Neural cell (in vitro differentiated cells): Measurements from ENCODE around the gene PANX1. TPM values are rescaled to one million over a fixed set of nuclear protein-coding genes. Genes with fewer than 3 reads are reported as not detected.

ENCODE experiments used
- H2AFZ ChIP-seq: fragments of 200-600, 300-800 bp; sonication (generic), shearing (Covaris generic); 2 replicates; pipeline ENCODE4 v1.6.0; 2014; ENCODE audit warnings: low read depth, mild to moderate bottlenecking, antibody characterized with exemption, low read length, moderate library complexity
- H3F3A ChIP-seq: fragments of 200-600 bp; shearing (Covaris generic); 2 replicates; pipeline ENCODE4 v1.6.1; 2016; ENCODE audit warnings: mild to moderate bottlenecking, moderate library complexity, mixed read lengths, antibody characterized with exemption, low read length; ENCODE audit not compliant: insufficient read depth, poor library complexity, severe bottlenecking
- H3K27ac ChIP-seq: fragments of 200-600, 300-800 bp; sonication (generic), shearing (Covaris generic); 2 replicates; pipeline ENCODE4 v1.5.1; 2014; ENCODE audit warnings: mild to moderate bottlenecking, low read length, moderate library complexity
- H3K27me3 ChIP-seq: fragments of 300-800, 200-600 bp; sonication (generic), shearing (Covaris generic); 2 replicates; pipeline ENCODE4 v1.6.0; 2014; ENCODE audit warnings: mild to moderate bottlenecking, low read depth, low read length, moderate library complexity; ENCODE audit not compliant: insufficient read depth
- H3K36me3 ChIP-seq: fragments of 300-800, 200-600 bp; sonication (generic), shearing (Covaris generic); 2 replicates; pipeline ENCODE4 v1.5.1; 2014; ENCODE audit warnings: mild to moderate bottlenecking, antibody characterized with exemption, low read length, moderate library complexity; ENCODE audit not compliant: insufficient read depth
- H3K4me2 ChIP-seq: fragments of 300-800, 200-600 bp; sonication (generic), shearing (Covaris generic); 2 replicates; pipeline ENCODE4 v1.6.0; 2014; ENCODE audit warnings: mild to moderate bottlenecking, low read length
- H3K4me3 ChIP-seq: fragments of 300-800, 200-600 bp; sonication (generic), shearing (Covaris generic); 2 replicates; pipeline ENCODE4 v1.5.1; 2014; ENCODE audit warnings: mild to moderate bottlenecking, low read length, moderate library complexity
- H3K79me2 ChIP-seq: fragments of 200-600 bp; shearing (Covaris generic); replicated peaks from 2 replicates; pipeline ENCODE4 v1.6.0; 2014; ENCODE audit warnings: mild to moderate bottlenecking, low read length, moderate library complexity; ENCODE audit not compliant: insufficient read depth
- H3K9ac ChIP-seq: fragments of 300-800, 200-600 bp; sonication (generic), shearing (Covaris generic); 2 replicates; pipeline ENCODE4 v1.6.1; 2016; ENCODE audit warnings: mild to moderate bottlenecking, low read length, mixed read lengths
- H3K9me2 ChIP-seq: fragments of 200-600 bp; shearing (Covaris generic); 2 replicates; pipeline ENCODE4 v1.6.1; 2016; ENCODE audit warnings: mild to moderate bottlenecking, low read length, mixed read lengths; ENCODE audit not compliant: insufficient read depth
- H3K9me3 ChIP-seq: fragments of 200-600, 300-800 bp; sonication (generic), shearing (Covaris generic); 2 replicates; pipeline ENCODE4 v1.6.1; 2016; ENCODE audit warnings: mild to moderate bottlenecking, mixed run types, low read length, moderate library complexity, mixed read lengths
- H4K20me1 ChIP-seq: fragments of 200-600 bp; shearing (Covaris generic); 2 replicates; pipeline ENCODE4 v1.6.1; 2016; ENCODE audit warnings: mild to moderate bottlenecking, mixed run types; ENCODE audit not compliant: insufficient read depth
- EP300 ChIP-seq: fragments of 450-650 bp; conservative IDR thresholded peaks from 2 replicates; pipeline ENCODE4 v1.6.1; 2014; ENCODE audit warnings: antibody characterized with exemption, mild to moderate bottlenecking, moderate library complexity; ENCODE audit not compliant: poor library complexity, severe bottlenecking
- EZH2 ChIP-seq: fragments of 200-600, 300-800 bp; shearing (Covaris generic), sonication (generic); IDR thresholded peaks from 2 replicates; pipeline ENCODE4 v1.6.1; 2014; ENCODE audit warnings: antibody characterized with exemption, low read length, borderline replicate concordance, mild to moderate bottlenecking; ENCODE audit not compliant: insufficient read depth, poor library complexity, severe bottlenecking
- MXI1 ChIP-seq: fragments of 450-650 bp; conservative IDR thresholded peaks from 2 replicates; pipeline ENCODE4 v1.6.1; 2014; ENCODE audit warnings: antibody characterized with exemption, mild to moderate bottlenecking; ENCODE audit not compliant: poor library complexity, severe bottlenecking
- POLR2AphosphoS5 ChIP-seq: IDR thresholded peaks from 2 replicates; pipeline ENCODE4 v1.6.1; 2012
- RAD21 ChIP-seq: fragments of 450-650 bp; conservative IDR thresholded peaks from 2 replicates; pipeline ENCODE4 v1.6.1; 2014; ENCODE audit warnings: antibody characterized with exemption, mild to moderate bottlenecking, moderate library complexity
- SMC3 ChIP-seq: fragments of 450-650 bp; conservative IDR thresholded peaks from 2 replicates; pipeline ENCODE4 v1.6.1; 2014; ENCODE audit warnings: antibody characterized with exemption, mild to moderate bottlenecking, moderate library complexity; ENCODE audit not compliant: poor library complexity
- TAF1 ChIP-seq: IDR thresholded peaks from 2 replicates; pipeline ENCODE4 v1.6.1; 2012; ENCODE audit warnings: low read depth
- polyA plus RNA-seq: library from polyadenylated mRNA; depleted of rRNA; stranded (reverse); fragments of >200 nt; gene quantifications from 2 replicates; pipeline ENCODE4 v1.2.3, GENCODE V29; 2014
- TF ChIP-seq, protein P1 (sequence below): IDR thresholded peaks from 2 replicates; pipeline ENCODE4 v1.6.1; 2012; ENCODE audit warnings: borderline replicate concordance
- TF ChIP-seq, protein P2 (sequence below): fragments of 450-650 bp; IDR thresholded peaks from 2 replicates; pipeline ENCODE4 v1.5.1; 2014; ENCODE audit warnings: antibody characterized with exemption, mild to moderate bottlenecking, moderate library complexity; ENCODE audit not compliant: poor library complexity, severe bottlenecking

Gene PANX1
- polyA plus RNA-seq, 1 donor from 2014 or later, result 48.0 TPM

DNA sequence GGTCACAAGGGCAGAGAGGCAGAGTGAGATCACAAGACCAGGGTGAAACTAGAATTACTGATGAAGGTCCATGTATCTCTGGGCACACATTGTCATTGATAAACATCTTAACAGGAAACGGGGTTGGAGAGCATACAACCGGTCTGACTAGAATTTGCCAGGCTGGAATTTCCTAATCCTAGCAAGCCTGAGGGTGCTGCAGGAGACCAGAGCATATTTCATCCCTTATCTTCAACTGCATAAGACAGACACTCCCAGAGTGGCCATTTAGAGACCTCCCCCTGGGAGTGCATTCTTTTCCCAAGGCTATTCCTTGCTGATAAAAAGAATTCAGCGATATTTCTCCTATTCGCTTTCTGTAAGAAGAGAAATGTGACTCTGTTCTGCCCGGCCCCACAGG is 91.1 kb downstream of the PANX1 start:
- no peaks in the 10 kb centered on the region for H3K9me3 ChIP-seq
- H3K4me3 ChIP-seq, result no peak overlapping the region
- H3F3A ChIP-seq, result no peaks in the 10 kb centered on the region
- H4K20me1 ChIP-seq, result no peaks in the 10 kb centered on the region
- no peak overlapping the region for H3K27ac ChIP-seq
- H3K9me2 ChIP-seq, result no peaks in the 10 kb centered on the region
- no peak overlapping the region for H3K4me2 ChIP-seq
- no peaks in the 10 kb centered on the region for H3K79me2 ChIP-seq
- H3K36me3 ChIP-seq, result no peaks in the 10 kb centered on the region
- H2AFZ ChIP-seq, result no peak overlapping the region
- H3K27me3 ChIP-seq, result no peaks in the 10 kb centered on the region
- H3K9ac ChIP-seq, result no peak overlapping the region
- TF ChIP-seq RAD21 (no peak), MXI1 (no peak), POLR2AphosphoS5 (no peak), TAF1 (no peak), EP300 (no peak), SMC3 (no peak), EZH2 (no peak)
- TF ChIP-seq, protein P1, sequence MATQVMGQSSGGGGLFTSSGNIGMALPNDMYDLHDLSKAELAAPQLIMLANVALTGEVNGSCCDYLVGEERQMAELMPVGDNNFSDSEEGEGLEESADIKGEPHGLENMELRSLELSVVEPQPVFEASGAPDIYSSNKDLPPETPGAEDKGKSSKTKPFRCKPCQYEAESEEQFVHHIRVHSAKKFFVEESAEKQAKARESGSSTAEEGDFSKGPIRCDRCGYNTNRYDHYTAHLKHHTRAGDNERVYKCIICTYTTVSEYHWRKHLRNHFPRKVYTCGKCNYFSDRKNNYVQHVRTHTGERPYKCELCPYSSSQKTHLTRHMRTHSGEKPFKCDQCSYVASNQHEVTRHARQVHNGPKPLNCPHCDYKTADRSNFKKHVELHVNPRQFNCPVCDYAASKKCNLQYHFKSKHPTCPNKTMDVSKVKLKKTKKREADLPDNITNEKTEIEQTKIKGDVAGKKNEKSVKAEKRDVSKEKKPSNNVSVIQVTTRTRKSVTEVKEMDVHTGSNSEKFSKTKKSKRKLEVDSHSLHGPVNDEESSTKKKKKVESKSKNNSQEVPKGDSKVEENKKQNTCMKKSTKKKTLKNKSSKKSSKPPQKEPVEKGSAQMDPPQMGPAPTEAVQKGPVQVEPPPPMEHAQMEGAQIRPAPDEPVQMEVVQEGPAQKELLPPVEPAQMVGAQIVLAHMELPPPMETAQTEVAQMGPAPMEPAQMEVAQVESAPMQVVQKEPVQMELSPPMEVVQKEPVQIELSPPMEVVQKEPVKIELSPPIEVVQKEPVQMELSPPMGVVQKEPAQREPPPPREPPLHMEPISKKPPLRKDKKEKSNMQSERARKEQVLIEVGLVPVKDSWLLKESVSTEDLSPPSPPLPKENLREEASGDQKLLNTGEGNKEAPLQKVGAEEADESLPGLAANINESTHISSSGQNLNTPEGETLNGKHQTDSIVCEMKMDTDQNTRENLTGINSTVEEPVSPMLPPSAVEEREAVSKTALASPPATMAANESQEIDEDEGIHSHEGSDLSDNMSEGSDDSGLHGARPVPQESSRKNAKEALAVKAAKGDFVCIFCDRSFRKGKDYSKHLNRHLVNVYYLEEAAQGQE, result no peak
- TF ChIP-seq, protein P2, sequence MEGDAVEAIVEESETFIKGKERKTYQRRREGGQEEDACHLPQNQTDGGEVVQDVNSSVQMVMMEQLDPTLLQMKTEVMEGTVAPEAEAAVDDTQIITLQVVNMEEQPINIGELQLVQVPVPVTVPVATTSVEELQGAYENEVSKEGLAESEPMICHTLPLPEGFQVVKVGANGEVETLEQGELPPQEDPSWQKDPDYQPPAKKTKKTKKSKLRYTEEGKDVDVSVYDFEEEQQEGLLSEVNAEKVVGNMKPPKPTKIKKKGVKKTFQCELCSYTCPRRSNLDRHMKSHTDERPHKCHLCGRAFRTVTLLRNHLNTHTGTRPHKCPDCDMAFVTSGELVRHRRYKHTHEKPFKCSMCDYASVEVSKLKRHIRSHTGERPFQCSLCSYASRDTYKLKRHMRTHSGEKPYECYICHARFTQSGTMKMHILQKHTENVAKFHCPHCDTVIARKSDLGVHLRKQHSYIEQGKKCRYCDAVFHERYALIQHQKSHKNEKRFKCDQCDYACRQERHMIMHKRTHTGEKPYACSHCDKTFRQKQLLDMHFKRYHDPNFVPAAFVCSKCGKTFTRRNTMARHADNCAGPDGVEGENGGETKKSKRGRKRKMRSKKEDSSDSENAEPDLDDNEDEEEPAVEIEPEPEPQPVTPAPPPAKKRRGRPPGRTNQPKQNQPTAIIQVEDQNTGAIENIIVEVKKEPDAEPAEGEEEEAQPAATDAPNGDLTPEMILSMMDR, result no peak

DNA sequence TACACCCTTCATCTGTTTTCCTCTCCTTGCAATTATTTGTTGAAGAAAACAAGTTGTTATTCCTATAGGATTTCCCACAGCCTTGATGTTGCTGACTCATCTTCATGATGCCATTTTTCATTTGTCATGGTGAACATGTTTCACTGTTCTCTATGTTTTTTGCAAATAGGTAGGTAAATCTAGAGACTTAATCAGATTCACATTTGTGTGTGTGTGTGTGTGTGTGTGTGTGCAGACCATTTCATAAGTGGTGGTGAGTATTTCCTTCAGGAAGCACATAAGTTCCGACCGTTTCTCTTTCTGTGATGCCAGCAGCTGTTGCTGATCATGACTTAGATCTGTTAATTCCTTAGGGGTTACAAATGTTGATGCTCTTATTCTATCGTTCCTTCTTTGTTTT is 95.4 kb downstream of the PANX1 start:
- no peaks in the 10 kb centered on the region for H3K9me2 ChIP-seq
- H3K27ac ChIP-seq, result no peak overlapping the region
- H4K20me1 ChIP-seq, result no peaks in the 10 kb centered on the region
- H3K9me3 ChIP-seq, result no peaks in the 10 kb centered on the region
- no peak overlapping the region for H3K4me3 ChIP-seq
- TF ChIP-seq MXI1 (no peak), SMC3 (no peak)
- TF ChIP-seq, protein P2, result no peak
- H3K36me3 ChIP-seq, result no peaks in the 10 kb centered on the region
- H3F3A ChIP-seq, result no peaks in the 10 kb centered on the region
- no peaks in the 10 kb centered on the region for H3K27me3 ChIP-seq
- H3K9ac ChIP-seq, result no peak overlapping the region
- no peak overlapping the region for H2AFZ ChIP-seq
- no peak overlapping the region for H3K4me2 ChIP-seq
- no peaks in the 10 kb centered on the region for H3K79me2 ChIP-seq

Other genes with a start within 250 kb of the PANX1 start
- gene HEPHL1, start 107.5 kb upstream of the PANX1 start, polyA plus RNA-seq, result not detected in 2 replicates
- gene IZUMO1R, start 175.7 kb downstream of the PANX1 start, polyA plus RNA-seq, result not detected in 2 replicates